GM21423 (cell line): ENCODE results near the gene KLHDC7A.
"Not testable (repeated sequence)": the region's sequence is repeated elsewhere in the genome, so short reads cannot be mapped to it uniquely, and the experiment has no call there.

Experiments used
- ATAC-seq: cut with Tn5 transposase; IDR thresholded peaks from one replicate; pipeline ENCODE4 v1.9.1; 2021; ENCODE audit warnings: mild to moderate bottlenecking, moderate library complexity; ENCODE audit not compliant: unreplicated experiment

Gene KLHDC7A

DNA sequence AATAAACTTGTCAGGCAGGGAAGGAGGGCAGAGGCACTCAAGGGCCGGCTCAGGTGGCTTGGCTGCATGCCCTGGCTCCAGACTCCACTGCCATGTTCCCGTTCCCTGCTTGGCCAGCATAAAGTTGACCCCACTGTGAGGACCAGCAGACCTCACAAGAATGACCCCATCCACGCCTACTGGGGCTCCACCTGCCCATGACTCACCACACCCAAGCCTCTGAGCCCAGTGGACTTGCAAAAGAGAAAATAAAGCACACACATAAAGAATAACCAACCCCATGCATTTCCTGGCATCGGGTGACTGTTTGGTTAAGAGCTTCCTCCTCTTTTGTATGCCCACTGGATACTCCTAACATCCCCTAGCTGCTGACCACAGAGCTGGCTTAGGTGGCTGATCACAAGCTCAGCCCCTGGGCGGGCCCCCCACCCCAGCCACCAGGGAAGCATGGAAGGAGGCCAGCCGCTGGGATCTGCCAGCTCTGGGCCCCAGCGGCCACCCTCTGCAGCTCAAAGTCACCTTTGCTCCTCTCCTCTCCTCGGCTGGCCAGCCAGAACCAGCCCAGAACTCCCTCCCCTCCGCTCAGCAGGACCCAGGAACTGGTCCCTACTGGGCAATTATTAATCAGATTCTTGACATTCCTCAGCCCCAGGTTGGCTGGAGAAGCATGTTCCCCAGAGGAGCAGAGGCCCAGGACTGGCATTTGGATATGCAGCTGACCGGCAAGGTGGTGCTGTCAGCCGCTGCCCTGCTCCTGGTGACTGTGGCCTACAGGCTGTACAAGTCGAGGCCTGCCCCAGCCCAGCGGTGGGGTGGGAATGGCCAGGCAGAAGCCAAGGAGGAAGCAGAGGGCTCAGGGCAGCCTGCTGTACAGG is at the start of gene KLHDC7A:
KLHDC7A (plus strand) TSS at position 616 of the 875 bp plus-strand sequence; CDS start at position 668, 52 bp downstream.
- ATAC-seq: no peak

GRCh38 chr1:18434041-18434440 is 46.7 kb upstream of the KLHDC7A start:
- ATAC-seq: no peak

DNA sequence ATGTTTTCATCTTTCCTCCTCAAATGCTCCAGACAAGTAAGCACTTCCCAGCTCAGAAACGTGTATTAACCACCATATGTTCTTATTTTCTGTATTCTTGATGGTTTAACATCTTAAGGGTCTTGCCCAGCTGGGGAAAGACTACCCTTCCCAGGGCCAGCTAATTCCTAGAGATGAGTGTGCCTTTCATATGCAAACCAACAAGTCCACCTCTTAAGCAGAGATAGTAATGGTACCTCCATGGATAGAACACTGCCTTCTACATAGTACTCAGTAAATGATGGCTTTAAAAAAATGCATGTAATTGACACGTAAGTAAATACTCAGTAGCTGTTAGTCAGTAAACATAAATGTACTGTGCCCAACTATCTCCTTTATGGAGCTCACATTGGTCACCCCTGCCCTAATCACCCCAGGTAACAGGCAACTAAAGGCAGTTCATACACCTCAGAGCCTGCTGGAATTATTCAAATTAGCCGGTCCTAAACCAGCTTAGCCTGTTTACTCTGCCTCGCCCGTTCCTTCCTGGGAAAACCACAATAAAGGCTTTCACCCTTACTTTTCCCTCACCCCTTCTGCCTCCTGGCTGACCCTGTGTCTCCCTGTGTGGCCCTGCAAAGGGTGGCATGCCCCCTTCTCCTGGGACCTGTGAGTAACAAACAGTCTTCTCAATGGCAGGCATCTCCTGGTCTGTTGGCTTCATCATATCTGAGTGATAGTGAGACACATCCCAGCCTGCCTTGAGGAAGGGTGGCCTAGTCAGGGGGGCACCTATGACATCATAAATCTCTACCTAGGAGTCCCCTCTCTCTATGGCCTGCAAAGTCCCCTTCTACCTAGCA is 40.1 kb upstream of the KLHDC7A start:
- no peak for ATAC-seq

- ATAC-seq: no peak
These were observed 36.9 kb upstream of the KLHDC7A start for GRCh38 chr1:18443587-18444520.

- no peak for ATAC-seq
These were observed 36.2 kb upstream of the KLHDC7A start for GRCh38 chr1:18444563-18444962.

GRCh38 chr1:18446751-18447150 is 34.0 kb upstream of the KLHDC7A start:
- ATAC-seq: no peak

DNA sequence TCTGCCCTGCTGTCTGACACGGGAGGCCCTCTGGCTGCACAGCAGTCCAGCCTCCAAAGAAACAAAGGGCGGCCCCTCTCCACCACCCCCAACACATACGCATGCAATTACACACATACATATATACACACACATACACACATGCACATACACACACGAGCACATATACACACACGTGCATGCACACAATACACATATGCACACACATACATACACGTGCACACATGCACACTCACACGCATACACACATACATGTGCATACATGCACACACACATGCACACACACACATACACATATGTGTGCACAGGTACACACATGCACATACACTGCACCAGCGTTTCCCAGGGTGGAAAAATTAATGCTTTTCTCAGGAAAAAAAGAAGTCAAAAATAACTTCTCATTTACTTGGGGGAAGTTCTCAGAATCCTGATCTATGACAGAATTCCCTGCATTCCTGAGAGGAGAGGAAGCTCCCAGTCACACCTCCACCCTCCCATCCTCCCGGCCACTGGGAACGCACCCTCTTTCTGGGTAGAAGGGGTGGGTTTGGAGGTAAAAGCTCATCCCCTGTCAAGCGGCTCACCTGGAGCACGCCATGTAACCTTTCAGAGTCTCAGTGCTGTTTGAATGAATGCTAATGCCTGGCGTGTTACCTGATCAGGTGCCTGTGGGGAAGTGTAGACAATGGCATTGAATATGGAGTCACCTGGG is 33.1 kb upstream of the KLHDC7A start:
- ATAC-seq: no peak

DNA sequence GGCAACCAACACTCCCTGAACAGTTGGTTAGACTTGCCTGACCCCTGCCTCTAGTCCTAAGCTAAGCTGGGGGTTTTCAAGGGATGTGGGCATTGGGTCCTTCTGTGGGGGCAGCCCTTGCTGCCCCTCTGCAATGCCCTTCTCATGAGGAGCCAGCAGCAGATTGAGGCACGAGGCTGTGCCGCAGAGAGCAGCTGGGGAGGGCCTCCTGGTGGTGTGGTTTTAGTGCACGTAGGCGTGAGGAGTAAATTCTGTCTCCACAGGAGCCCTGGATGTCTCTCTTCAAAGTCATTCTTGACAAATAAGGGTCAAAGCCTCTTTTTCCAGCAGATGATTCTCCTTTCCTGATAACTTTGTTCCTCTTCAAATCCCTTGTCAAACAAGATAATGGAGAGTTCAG is 31.8 kb upstream of the KLHDC7A start:
- ATAC-seq: no peak

DNA sequence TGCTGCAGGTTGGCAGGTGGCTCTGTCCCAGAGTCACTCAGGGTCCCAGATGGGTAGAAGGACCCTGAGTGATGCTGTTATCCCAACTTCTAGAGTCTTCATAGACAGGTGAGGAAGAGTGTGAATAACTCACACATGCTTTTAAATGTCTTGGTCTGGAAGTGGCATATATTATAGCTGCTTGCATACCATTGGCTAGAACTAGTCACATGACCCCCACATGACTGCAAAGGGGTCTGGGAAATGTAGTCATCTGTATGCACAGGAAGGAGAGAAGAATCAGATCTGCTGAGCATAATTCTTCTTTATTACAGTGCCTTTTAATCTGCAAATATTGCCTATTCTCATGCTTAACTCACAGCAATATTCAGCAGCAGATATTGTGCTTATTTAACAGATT is 28.2 kb upstream of the KLHDC7A start:
- no peak for ATAC-seq

DNA sequence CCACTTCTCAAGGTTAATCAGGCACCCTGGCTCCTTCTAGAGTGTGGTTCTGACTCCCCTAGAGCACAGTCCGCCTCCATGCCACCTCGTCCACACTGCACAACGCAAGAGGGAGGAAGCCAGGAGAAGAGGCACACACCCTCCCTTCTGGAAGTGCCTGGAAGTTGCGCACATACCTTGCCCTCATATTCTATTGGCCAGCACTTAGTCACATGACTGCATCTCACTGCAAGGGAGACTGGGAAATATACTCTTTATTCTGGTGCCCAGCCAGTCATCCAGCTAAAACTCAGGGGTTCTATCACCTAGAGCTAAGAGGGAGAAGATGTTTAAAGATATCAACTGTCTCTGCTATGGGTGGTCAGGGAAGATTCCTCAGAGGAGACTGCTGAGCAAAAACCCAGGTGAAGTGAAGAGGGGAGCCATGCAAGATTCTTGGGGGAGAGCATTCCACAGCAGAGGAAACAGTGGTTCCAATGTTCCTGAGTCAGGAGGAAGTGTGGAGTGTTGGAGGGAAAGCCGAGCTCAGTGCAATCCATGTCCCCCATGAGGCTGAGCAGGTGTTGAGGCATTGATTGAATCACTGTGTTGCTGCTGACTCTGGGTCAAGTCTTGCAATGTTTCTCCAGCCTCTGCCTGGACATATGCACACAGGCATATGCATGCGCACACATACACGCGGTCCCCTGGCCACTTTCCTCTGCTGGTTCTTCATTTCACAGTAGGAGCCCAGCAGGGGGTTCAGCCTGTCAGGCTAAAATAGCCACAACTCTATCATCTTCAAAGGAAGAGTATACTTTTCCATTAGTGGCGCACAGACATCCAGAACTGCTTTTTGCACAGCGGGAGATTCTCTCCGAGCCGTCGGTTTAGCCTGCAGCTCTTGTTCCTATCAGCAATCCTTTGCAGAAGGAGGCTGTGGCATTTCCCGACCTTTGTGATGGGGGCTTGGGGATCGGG is 22.3 kb upstream of the KLHDC7A start:
- ATAC-seq: no peak

DNA sequence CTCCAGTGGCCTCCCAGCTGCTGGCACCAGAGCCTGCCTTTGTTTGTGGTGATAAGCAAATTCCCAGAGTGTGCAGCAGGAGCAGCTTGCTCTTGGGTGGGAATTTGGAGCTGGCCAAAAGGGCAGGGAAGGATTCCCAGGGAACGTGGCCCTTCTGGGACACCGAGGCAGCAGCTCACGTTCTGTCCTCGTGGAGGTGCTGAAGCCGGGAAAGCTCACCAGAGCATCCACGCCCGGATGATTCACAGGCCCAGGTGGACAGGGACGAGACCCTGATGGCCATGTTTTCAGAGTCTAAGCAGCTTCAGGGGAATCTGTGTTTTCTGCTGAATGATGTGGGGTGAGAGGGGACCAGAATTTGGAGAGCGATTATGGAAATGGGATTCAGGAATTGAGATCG is 19.1 kb upstream of the KLHDC7A start:
- ATAC-seq: no peak

DNA sequence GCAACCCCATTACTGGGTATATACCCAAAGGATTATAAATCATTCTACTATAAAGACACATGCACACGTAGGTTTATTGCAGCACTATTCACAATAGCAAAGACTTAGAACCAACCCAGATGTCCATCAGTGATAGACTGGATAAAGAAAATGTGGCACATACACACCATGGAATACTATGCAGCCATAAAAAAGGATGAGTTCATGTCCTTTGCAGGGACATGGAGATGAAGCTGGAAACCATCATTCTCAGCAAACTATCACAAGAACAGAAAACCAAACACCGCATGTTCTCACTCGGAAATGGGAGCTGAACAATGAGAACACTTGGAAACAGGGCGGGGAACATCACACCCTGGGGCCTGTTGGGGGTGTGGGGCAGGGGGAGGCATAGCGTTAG is 18.2 kb upstream of the KLHDC7A start:
- ATAC-seq: not testable (repeated sequence)

DNA sequence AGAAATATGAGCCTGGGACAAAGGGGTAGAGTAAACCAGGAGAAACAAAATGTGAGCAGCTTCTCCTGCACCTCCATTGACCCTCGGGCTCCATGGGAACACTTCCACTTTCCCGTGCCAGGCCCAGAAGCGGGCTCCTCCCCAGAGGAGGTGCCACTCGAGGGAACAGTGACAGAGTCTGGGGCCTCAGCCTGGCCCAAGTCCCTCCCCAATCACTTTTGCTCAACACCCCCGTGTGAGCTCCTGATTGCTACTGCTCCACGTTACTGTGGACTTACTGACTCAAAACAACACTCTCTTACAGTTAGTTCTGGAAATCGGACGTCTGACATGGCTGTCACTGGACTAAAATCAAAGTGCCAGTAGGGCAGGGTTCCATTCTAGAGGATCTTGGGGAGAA is 17.7 kb upstream of the KLHDC7A start:
- ATAC-seq: no peak

- no peak for ATAC-seq
These were observed 16.6 kb upstream of the KLHDC7A start for GRCh38 chr1:18463984-18464664.

DNA sequence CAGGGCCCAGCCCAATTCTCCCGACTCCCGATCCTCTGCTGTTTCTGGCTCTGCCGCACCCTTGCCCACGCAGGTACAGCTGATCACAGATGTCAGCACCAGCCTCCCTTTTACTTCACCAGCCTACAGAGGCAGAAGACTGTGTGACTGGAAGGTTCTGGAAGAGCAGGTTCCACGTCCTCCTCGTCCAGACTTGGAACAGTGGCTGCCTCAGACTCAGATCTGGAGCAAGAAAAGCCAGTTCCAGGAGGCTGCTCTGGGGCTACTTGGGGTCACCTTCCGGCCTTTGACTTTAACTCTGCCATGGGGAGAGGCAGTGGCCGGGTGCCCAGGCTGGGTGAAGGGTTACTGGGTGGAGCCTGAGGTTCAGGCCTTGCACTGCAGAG is 16.1 kb upstream of the KLHDC7A start:
- no peak for ATAC-seq

GRCh38 chr1:18466676-18467075 is 14.1 kb upstream of the KLHDC7A start:
- ATAC-seq: no peak

DNA sequence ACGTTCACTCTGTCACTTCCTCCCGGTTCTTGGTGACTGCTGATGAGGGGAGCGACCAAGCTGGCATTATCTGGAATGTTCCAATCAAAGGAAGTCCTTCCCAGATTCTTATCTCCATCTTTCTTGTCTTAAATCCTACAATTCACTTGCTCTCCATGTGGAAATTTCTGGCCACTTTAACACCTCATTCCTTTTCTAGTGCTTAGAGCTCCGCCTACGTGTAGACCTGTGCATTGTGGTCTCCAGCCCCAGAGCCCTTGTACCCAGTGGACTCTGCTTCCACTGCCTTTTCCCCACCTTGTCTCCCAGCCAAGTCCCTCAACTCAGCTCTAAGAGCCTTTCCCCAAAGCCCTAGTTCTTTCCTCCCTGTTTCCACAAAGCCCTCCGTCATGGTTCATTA is 12.2 kb upstream of the KLHDC7A start:
- ATAC-seq: no peak

DNA sequence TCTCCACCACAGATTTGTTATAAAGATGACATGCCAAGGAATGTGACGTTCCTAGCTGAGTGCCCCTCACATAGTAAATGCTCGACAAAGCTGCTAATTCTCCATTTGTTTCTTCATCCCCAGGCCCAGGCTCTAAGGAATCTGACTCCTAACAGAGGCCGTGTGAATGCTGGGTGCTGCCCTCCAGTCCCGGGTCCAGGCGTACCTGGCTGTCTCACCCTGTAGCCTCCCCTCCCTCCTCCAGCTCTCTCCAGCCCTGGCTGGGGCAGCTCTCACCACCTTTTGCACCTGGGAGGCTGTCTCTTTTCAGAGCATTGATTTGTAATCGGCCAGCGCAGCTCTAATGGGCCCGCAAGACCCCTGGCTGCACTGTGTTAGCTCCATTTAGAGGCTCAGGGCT is 11.2 kb upstream of the KLHDC7A start:
- ATAC-seq: no peak
